ENCODE results near the gene FAM47E.

The FAM47E gene

DNA sequence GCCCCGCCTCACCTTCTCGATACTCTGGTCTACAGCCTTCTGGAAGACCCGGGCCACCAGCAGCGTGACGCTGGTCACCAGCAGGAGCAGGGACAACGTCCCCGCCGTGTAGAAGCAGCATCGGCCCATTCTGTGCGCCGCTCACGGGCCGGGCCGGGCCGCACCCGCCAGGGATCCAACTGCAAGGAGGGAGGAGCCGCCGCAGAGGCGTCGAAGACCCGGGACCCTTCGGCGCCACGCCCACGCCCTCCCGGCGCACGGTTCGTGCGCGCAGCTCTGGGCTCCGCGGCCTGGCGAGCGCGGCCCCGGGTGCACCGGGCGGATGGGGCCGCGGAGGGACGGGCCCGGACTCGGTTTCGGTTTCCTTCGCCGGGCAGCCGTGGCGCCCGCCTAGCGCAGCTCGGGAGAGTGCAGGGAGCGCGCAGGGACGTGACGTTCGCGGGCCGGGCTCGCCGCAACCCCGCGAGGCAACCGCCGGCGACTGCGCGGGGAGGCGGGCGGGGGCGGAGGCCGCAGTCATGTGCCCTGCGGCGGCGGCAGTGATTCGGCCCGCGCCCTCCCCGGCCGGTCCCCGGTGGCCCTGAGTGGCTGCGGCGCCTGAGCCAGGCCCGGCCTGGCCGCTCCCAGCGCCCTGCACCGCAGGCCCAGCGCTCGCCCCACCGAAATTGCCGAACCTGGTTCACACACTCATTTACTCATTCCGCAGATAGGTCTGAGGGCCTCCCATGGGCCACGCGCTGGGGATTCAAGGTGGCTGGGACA lies 37.9 kb upstream of the FAM47E start, which contains the start of gene SCARB2:
Gene SCARB2 (minus strand): TSS at position 410 of the 762 bp plus-strand sequence. CDS start 281 bp downstream, at position 129.
- Histone ChIP-seq H3K27me3 (ENCODE audit: control insufficient read depth in 1 of 2, insufficient read depth in 1 of 2, low read length in 2 of 2) (no peaks in the 10 kb centered on the region), H3K9me3 (ENCODE audit: control insufficient read depth, low read length) (no peaks in the 10 kb centered on the region), H3K4me2 (ENCODE audit: low read length, poor library complexity, severe bottlenecking) (peak within 1 kb of the TSS; percentile 89), H4K8ac (ENCODE audit: low read length) (peak within 1 kb of the TSS; percentile 55), H2BK5ac (ENCODE audit: low read depth, low read length, poor library complexity, severe bottlenecking) (peak within 1 kb of the TSS; percentile 85), H2AFZ (ENCODE audit: low read depth, low read length) (peak within 1 kb of the TSS; percentile 63), H2BK12ac (ENCODE audit: low read length in 2 of 2) (peak within 1 kb of the TSS; percentile 14 to 61), H4K91ac (ENCODE audit: low read length) (peak within 1 kb of the TSS; percentile 88), H3K23ac (ENCODE audit: low read length in 2 of 2) (peak within 1 kb of the TSS in 1 of 2 experiments; percentile 65), H3K9ac (ENCODE audit: low read length) (peak within 1 kb of the TSS; percentile 97), H3K27ac (ENCODE audit: low read length, poor library complexity, severe bottlenecking) (peak within 1 kb of the TSS; percentile 80), H2AK5ac (ENCODE audit: low read length, severe bottlenecking) (peak within 1 kb of the TSS; percentile 13), H3K14ac (ENCODE audit: low read length in 2 of 2) (peak within 1 kb of the TSS; percentile 29 to 97), H3K36me3 (ENCODE audit: control insufficient read depth in 1 of 2, insufficient read depth in 2 of 2, low read depth in 1 of 2, low read length in 2 of 2) (peaks cover 4% of the 10 kb centered on the region in 2 experiments), H3K79me1 (replicated peaks; ENCODE audit: low read length, poor library complexity, severe bottlenecking) (peaks cover 14% of the 10 kb centered on the region), H2BK15ac (ENCODE audit: low read depth, poor library complexity, severe bottlenecking) (peak within 1 kb of the TSS; percentile 60), H2BK120ac (ENCODE audit: low read depth, low read length) (peak within 1 kb of the TSS; percentile 96), H3K18ac (ENCODE audit: low read depth in 1 of 2, low read length in 2 of 2) (peak within 1 kb of the TSS; percentile 65 to 94), H3K4ac (ENCODE audit: low read depth in 1 of 2, low read length in 2 of 2) (peak within 1 kb of the TSS; percentile 77 to 96), H3K4me3 (ENCODE audit: insufficient read depth in 1 of 2, low read depth in 1 of 2, low read length in 2 of 2) (peak within 1 kb of the TSS; percentile 92 to 95), H3K4me1 (ENCODE audit: control insufficient read depth, insufficient read depth, low read depth, low read length) (peaks cover 12% of the 10 kb centered on the region)
- peak; percentile 89 for DNase-seq
- under 1% methylated on average over 75 of the region's 94 CpGs for WGBS

- peak overlapping the region; percentile 54 for H2BK120ac ChIP-seq (ENCODE audit: low read depth, low read length)
- WGBS: 20% methylated on average over 9 of the region's 10 CpGs
- H4K91ac ChIP-seq (ENCODE audit: low read length): peak overlapping the region; percentile 15
- H3K4me1 ChIP-seq (ENCODE audit: control insufficient read depth, insufficient read depth, low read depth, low read length): peaks cover 12% of the 10 kb centered on the region
- H3K9ac ChIP-seq (ENCODE audit: low read length): peak overlapping the region; percentile 97
- peak overlapping the region; percentile 69 for H3K4me2 ChIP-seq (ENCODE audit: low read length, poor library complexity, severe bottlenecking)
- no peak overlapping the region for H2BK15ac ChIP-seq (ENCODE audit: low read depth, poor library complexity, severe bottlenecking)
- H3K79me1 ChIP-seq (replicated peaks; ENCODE audit: low read length, poor library complexity, severe bottlenecking): peaks cover 11% of the 10 kb centered on the region
- H3K18ac ChIP-seq (ENCODE audit: low read depth in 1 of 2, low read length in 2 of 2): peak overlapping the region; percentile 37 to 58
- DNase-seq: no peak
- H3K9me3 ChIP-seq (ENCODE audit: control insufficient read depth, low read length): no peaks in the 10 kb centered on the region
- H2AFZ ChIP-seq (ENCODE audit: low read depth, low read length): peak overlapping the region; percentile 63
- peak overlapping the region in 1 of 2 experiments; percentile 76 for H3K4ac ChIP-seq (ENCODE audit: low read depth in 1 of 2, low read length in 2 of 2)
- H2AK5ac ChIP-seq (ENCODE audit: low read length, severe bottlenecking): peak overlapping the region; percentile 13
- H3K14ac ChIP-seq (ENCODE audit: low read length in 2 of 2): peak overlapping the region in 1 of 2 experiments; percentile 37
- H2BK12ac ChIP-seq (ENCODE audit: low read length in 2 of 2): peak overlapping the region; percentile 1 to 61
- peaks cover 4% of the 10 kb centered on the region in 2 experiments for H3K36me3 ChIP-seq (ENCODE audit: control insufficient read depth in 1 of 2, insufficient read depth in 2 of 2, low read depth in 1 of 2, low read length in 2 of 2)
- peak overlapping the region; percentile 92 to 95 for H3K4me3 ChIP-seq (ENCODE audit: insufficient read depth in 1 of 2, low read depth in 1 of 2, low read length in 2 of 2)
- peak overlapping the region; percentile 55 for H4K8ac ChIP-seq (ENCODE audit: low read length)
- H3K27me3 ChIP-seq (ENCODE audit: control insufficient read depth in 1 of 2, insufficient read depth in 1 of 2, low read length in 2 of 2): no peaks in the 10 kb centered on the region
- H2BK5ac ChIP-seq (ENCODE audit: low read depth, low read length, poor library complexity, severe bottlenecking): no peak overlapping the region
- peak overlapping the region in 1 of 2 experiments; percentile 14 for H3K23ac ChIP-seq (ENCODE audit: low read length in 2 of 2)
- H3K27ac ChIP-seq (ENCODE audit: low read length, poor library complexity, severe bottlenecking): peak overlapping the region; percentile 80
These were observed 37.3 kb upstream of the FAM47E start for GRCh38 chr4:76214177-76214675.

- H3K27ac ChIP-seq (ENCODE audit: low read length, poor library complexity, severe bottlenecking): no peak overlapping the region
- no peak overlapping the region for H3K4me3 ChIP-seq (ENCODE audit: insufficient read depth in 1 of 2, low read depth in 1 of 2, low read length in 2 of 2)
- no peak for DNase-seq
- H3K4me2 ChIP-seq (ENCODE audit: low read length, poor library complexity, severe bottlenecking): no peak overlapping the region
- no peak overlapping the region for H3K18ac ChIP-seq (ENCODE audit: low read depth in 1 of 2, low read length in 2 of 2)
- H2BK12ac ChIP-seq (ENCODE audit: low read length in 2 of 2): no peak overlapping the region
- H4K91ac ChIP-seq (ENCODE audit: low read length): no peak overlapping the region
- WGBS: 98% methylated on average over 3 of the region's 3 CpGs
- no peak overlapping the region for H2AK5ac ChIP-seq (ENCODE audit: low read length, severe bottlenecking)
- H2BK120ac ChIP-seq (ENCODE audit: low read depth, low read length): no peak overlapping the region
- H3K27me3 ChIP-seq (ENCODE audit: control insufficient read depth in 1 of 2, insufficient read depth in 1 of 2, low read length in 2 of 2): no peaks in the 10 kb centered on the region
- H2BK15ac ChIP-seq (ENCODE audit: low read depth, poor library complexity, severe bottlenecking): peak overlapping the region; percentile 75
- H3K14ac ChIP-seq (ENCODE audit: low read length in 2 of 2): no peak overlapping the region
- peaks cover 14% of the 10 kb centered on the region for H3K4me1 ChIP-seq (ENCODE audit: control insufficient read depth, insufficient read depth, low read depth, low read length)
- no peaks in the 10 kb centered on the region for H3K9me3 ChIP-seq (ENCODE audit: control insufficient read depth, low read length)
- no peak overlapping the region for H3K4ac ChIP-seq (ENCODE audit: low read depth in 1 of 2, low read length in 2 of 2)
- H3K9ac ChIP-seq (ENCODE audit: low read length): no peak overlapping the region
- no peak overlapping the region for H4K8ac ChIP-seq (ENCODE audit: low read length)
- H3K79me1 ChIP-seq (replicated peaks; ENCODE audit: low read length, poor library complexity, severe bottlenecking): peaks cover 7% of the 10 kb centered on the region
- no peak overlapping the region for H2AFZ ChIP-seq (ENCODE audit: low read depth, low read length)
- no peaks in the 10 kb centered on the region for H3K36me3 ChIP-seq (ENCODE audit: control insufficient read depth in 1 of 2, insufficient read depth in 2 of 2, low read depth in 1 of 2, low read length in 2 of 2)
- no peak overlapping the region for H2BK5ac ChIP-seq (ENCODE audit: low read depth, low read length, poor library complexity, severe bottlenecking)
- no peak overlapping the region for H3K23ac ChIP-seq (ENCODE audit: low read length in 2 of 2)
These were observed 36.4 kb upstream of the FAM47E start for GRCh38 chr4:76215077-76215476.

DNA sequence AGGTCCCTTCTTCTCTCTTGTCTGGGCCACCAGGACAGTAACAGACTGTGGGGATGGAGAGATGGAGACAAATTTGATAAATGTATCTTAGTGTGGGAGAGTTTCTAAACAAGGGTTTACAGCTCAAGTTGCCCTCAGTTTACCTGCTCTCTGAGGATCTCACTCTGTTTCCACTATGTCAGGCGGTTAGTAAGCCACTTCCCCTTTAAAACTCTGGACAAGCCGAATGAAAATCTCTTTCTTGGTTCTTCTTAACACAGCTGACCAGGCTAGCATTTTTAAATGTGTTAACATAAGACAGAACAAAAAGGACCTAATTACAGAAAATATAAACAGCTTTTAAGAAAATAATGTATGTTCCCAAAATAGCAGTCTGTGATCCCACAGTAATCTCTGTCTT lies 35.0 kb upstream of the FAM47E start:
- Histone ChIP-seq H2BK120ac (ENCODE audit: low read depth, low read length) (no peak overlapping the region), H3K9me3 (ENCODE audit: control insufficient read depth, low read length) (no peaks in the 10 kb centered on the region), H3K4ac (ENCODE audit: low read depth in 1 of 2, low read length in 2 of 2) (no peak overlapping the region), H3K4me2 (ENCODE audit: low read length, poor library complexity, severe bottlenecking) (no peak overlapping the region), H3K27me3 (ENCODE audit: control insufficient read depth in 1 of 2, insufficient read depth in 1 of 2, low read length in 2 of 2) (no peaks in the 10 kb centered on the region), H2AK5ac (ENCODE audit: low read length, severe bottlenecking) (no peak overlapping the region), H3K9ac (ENCODE audit: low read length) (no peak overlapping the region), H2AFZ (ENCODE audit: low read depth, low read length) (no peak overlapping the region), H3K79me1 (replicated peaks; ENCODE audit: low read length, poor library complexity, severe bottlenecking) (peaks cover 6% of the 10 kb centered on the region), H4K8ac (ENCODE audit: low read length) (no peak overlapping the region), H2BK15ac (ENCODE audit: low read depth, poor library complexity, severe bottlenecking) (peak overlapping the region; percentile 57), H3K4me3 (ENCODE audit: insufficient read depth in 1 of 2, low read depth in 1 of 2, low read length in 2 of 2) (no peak overlapping the region), H3K18ac (ENCODE audit: low read depth in 1 of 2, low read length in 2 of 2) (no peak overlapping the region), H3K27ac (ENCODE audit: low read length, poor library complexity, severe bottlenecking) (no peak overlapping the region), H3K23ac (ENCODE audit: low read length in 2 of 2) (no peak overlapping the region), H2BK5ac (ENCODE audit: low read depth, low read length, poor library complexity, severe bottlenecking) (no peak overlapping the region), H3K36me3 (ENCODE audit: control insufficient read depth in 1 of 2, insufficient read depth in 2 of 2, low read depth in 1 of 2, low read length in 2 of 2) (no peaks in the 10 kb centered on the region), H2BK12ac (ENCODE audit: low read length in 2 of 2) (no peak overlapping the region), H3K4me1 (ENCODE audit: control insufficient read depth, insufficient read depth, low read depth, low read length) (peaks cover 12% of the 10 kb centered on the region), H4K91ac (ENCODE audit: low read length) (no peak overlapping the region), H3K14ac (ENCODE audit: low read length in 2 of 2) (no peak overlapping the region)
- WGBS: 83% methylated on average over 1 of the region's 2 CpGs
- no peak for DNase-seq
